ENCODE results near the gene DDX10. TPM values are rescaled to one million over a fixed set of nuclear protein-coding genes. Genes with fewer than 3 reads are reported as not detected.

The DDX10 gene
- total RNA-seq, 1 donor = 15.7 TPM

DNA sequence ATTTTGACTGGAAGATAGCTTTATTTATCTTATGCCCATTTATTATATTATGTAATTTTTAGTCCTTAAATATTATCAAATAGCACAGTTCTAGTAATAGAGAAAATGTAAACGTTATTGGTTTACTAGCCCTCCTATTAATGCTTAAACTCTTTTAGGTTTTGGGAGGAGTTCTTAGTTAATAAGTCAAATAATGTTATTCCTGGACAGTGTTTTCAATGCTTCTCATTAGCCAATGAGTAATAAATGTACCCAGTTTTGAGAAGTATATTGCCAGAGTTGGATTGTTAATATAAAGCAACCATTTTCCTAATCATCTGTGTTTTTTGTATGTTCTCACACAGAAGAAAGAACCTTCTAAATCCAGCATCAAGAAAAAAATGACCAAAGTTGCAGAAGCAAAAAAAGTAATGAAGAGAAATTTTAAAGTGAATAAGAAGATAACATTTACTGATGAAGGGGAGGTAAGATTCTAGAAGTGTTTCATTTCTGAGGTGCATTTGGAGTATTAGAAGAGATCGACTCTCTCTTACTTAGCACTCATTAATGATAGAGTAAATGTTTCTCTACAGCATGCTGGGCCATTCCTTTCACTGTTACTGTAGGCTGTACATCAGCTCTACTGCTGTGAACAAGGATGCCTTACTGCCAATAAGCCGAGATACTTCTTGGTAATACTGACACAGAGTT lies 173.4 kb downstream of the DDX10 start:
- no peak for DNase-seq (ENCODE audit: low read depth)
- TF ChIP-seq, protein P1, sequence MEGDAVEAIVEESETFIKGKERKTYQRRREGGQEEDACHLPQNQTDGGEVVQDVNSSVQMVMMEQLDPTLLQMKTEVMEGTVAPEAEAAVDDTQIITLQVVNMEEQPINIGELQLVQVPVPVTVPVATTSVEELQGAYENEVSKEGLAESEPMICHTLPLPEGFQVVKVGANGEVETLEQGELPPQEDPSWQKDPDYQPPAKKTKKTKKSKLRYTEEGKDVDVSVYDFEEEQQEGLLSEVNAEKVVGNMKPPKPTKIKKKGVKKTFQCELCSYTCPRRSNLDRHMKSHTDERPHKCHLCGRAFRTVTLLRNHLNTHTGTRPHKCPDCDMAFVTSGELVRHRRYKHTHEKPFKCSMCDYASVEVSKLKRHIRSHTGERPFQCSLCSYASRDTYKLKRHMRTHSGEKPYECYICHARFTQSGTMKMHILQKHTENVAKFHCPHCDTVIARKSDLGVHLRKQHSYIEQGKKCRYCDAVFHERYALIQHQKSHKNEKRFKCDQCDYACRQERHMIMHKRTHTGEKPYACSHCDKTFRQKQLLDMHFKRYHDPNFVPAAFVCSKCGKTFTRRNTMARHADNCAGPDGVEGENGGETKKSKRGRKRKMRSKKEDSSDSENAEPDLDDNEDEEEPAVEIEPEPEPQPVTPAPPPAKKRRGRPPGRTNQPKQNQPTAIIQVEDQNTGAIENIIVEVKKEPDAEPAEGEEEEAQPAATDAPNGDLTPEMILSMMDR (IDR thresholded peaks at IDR 0.05; ENCODE audit: insufficient read depth, low read length) = no peak
- H3K4me3 ChIP-seq (ENCODE audit: low read depth, low read length) = no peak overlapping the region

GRCh38 chr11:108838792-108839105 lies 173.9 kb downstream of the DDX10 start:
- TF ChIP-seq, protein P1 (IDR thresholded peaks at IDR 0.05; ENCODE audit: insufficient read depth, low read length) = no peak
- DNase-seq (ENCODE audit: low read depth) = no peak
- H3K4me3 ChIP-seq (ENCODE audit: low read depth, low read length) = no peak overlapping the region

DNA sequence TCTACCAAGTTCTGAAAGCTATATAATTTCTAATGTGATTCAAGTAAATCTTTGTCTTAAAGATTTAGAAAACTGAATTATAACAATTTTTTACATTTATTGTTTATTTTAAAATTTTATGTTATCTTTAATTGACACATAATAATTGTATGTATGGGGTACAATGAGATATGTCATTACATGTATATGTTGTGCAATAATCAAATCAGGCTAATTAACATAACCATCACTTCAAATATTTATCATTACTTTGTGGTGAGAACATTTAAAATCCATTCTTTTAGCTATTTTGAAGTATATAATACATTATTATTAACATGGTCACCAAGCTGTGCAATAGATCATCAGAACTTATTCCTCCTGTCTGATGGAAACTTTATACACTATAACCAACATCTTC lies 181.1 kb downstream of the DDX10 start:
- no peak for DNase-seq (ENCODE audit: low read depth)
- no peak overlapping the region for H3K4me3 ChIP-seq (ENCODE audit: low read depth, low read length)
- TF ChIP-seq, protein P1 (IDR thresholded peaks at IDR 0.05; ENCODE audit: insufficient read depth, low read length) = no peak

- no peak overlapping the region for H3K4me3 ChIP-seq (ENCODE audit: low read depth, low read length)
- no peak for DNase-seq (ENCODE audit: low read depth)
- TF ChIP-seq, protein P1 (IDR thresholded peaks at IDR 0.05; ENCODE audit: insufficient read depth, low read length) = no peak
These were observed 182.6 kb downstream of the DDX10 start for GRCh38 chr11:108847298-108847990.

- no peak overlapping the region for H3K4me3 ChIP-seq (ENCODE audit: low read depth, low read length)
- no peak for DNase-seq (ENCODE audit: low read depth)
- TF ChIP-seq, protein P1 (IDR thresholded peaks at IDR 0.05; ENCODE audit: insufficient read depth, low read length) = no peak
These were observed 186.9 kb downstream of the DDX10 start for GRCh38 chr11:108851781-108852180.

DNA sequence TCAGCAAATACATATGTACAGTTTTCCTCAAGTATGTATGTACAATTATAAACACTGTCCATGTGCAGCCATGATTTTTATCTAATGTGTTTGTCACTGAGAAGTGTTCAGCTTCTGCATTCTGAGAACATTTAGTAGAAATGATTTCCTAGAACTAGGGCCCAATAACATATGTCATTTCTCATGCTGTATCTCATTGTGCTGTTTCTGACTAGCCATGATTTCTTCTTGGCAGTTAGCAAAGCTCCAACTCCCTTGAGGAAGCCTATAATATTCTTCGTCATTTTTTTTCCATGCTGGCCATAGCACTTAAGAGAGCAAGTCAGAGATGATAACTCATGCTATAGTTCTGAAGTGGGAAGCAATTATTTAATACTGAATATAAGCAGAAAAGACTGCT lies 187.8 kb downstream of the DDX10 start:
- DNase-seq (ENCODE audit: low read depth) = peak; percentile 56
- TF ChIP-seq, protein P1 (IDR thresholded peaks at IDR 0.05; ENCODE audit: insufficient read depth, low read length) = no peak
- no peak overlapping the region for H3K4me3 ChIP-seq (ENCODE audit: low read depth, low read length)
